ENCODE results near the gene TNFRSF9. TPM values are rescaled to one million over a fixed set of nuclear protein-coding genes. Genes with fewer than 3 reads are reported as not detected.

The TNFRSF9 gene
- total and polyA plus RNA-seq, 2 of the 8 experiments (the other 6 are each of a cell fraction or from before 2014, with no cell fraction given) = not detected

DNA sequence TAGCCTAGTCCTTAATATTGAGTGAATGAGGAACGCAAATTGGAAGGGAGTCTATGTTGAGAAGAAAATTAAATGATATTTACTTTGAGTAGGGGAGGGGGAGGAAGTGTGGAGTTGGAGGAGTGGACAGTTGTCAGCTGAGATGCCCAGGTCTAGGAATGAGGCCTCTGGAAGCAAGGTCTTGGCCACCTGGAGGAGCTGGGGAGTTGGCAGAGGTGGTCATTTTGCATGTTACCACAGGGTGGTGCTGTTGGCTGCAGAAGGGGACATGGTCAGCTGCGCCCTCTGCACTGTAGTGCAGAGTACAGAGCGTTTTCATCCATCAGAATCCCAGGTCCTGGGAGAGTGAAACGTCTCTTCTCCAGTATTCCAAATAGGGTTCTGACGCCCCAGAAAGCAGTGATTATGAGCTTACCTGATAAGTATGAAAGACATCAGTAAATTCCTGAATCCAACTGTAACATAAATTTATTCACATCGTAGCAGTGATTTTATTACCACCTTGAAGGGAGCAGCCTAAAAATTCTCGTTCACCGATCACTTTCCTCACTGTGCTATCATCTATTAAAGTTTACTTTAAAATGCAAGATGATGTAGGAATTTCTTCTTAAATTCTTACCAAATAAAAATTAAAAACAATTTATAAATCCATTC, 34.7 kb upstream of the TNFRSF9 start (continued):
- peak in 1 of 2 experiments; percentile 72; a peak in 1 of 4 replicates for TF ChIP-seq SIN3A (conservative IDR thresholded peaks at IDR 0.05 in 1 of 2, IDR thresholded peaks at IDR 0.05 in 1 of 2; ENCODE audit: low read depth in 1 of 2, low read length in 2 of 2)
- 0 out of 2 replicates have a peak, but pooled peaks have one; percentile 33 for TF ChIP-seq GTF2F1 (IDR thresholded peaks at IDR 0.05; ENCODE audit: borderline replicate concordance, low read depth, low read length)
- no peak for TF ChIP-seq RXRA (IDR thresholded peaks at IDR 0.05; ENCODE audit: insufficient read depth, low read depth, low read length)
- TF ChIP-seq, protein P1, sequence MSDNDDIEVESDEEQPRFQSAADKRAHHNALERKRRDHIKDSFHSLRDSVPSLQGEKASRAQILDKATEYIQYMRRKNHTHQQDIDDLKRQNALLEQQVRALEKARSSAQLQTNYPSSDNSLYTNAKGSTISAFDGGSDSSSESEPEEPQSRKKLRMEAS (IDR thresholded peaks at IDR 0.05) = peak; percentile 50; the same call in 1 of the 2 replicates
- TF ChIP-seq CHD2 (IDR thresholded peaks at IDR 0.05; ENCODE audit: low read length) = no peak

Data from H1 (cell line).